HEK293 (cell line): ENCODE results near the gene SHISAL1.

Experiments
- CTCF ChIA-PET: fragments of 350-600 bp; formaldehyde crosslinking; extraction: SDS; loops from one replicate; lab custom pipeline; 2021; ENCODE audit warnings: antibody characterized with exemption; lab: Yijun Ruan, JAX
- POLR2A ChIA-PET: fragments of 300-600 bp; formaldehyde crosslinking; extraction: SDS; loops from one replicate; lab custom pipeline; 2020; ENCODE audit warnings: antibody characterized with exemption, inconsistent platforms; lab: Yijun Ruan, JAX
- H3K27ac ChIP-seq: fragments of 200-500 bp; sonication (Bioruptor generic); 2 replicates; pipeline ENCODE4 v1.5.1; 2014; ENCODE audit warnings: low read depth, low read length, control low read depth, inconsistent platforms; ENCODE audit errors: extremely low read depth
- H3K36me3 ChIP-seq, 2 experiments: fragments of 200-500 bp in 1 of 2; sonication (Bioruptor generic) in 1 of 2; 1 replicate in 1 of 2; 2 replicates in 1 of 2; pipeline ENCODE4 v1.5.1; 2014 to 2017; ENCODE audit warnings: inconsistent platforms in 2 of 2, low read length in 2 of 2; ENCODE audit not compliant: control insufficient read depth in 2 of 2, insufficient read depth in 1 of 2
- H3K4me1 ChIP-seq: fragments of 200-500 bp; sonication (Bioruptor generic); 2 replicates; pipeline ENCODE4 v1.5.1; 2014; ENCODE audit warnings: mild to moderate bottlenecking, low read length, inconsistent platforms; ENCODE audit not compliant: control insufficient read depth, insufficient read depth
- H3K4me3 ChIP-seq: 2 replicates; pipeline ENCODE4 v1.5.1; 2011; ENCODE audit warnings: low read depth, mild to moderate bottlenecking, control low read depth, low read length, moderate library complexity
- H3K9me3 ChIP-seq: fragments of 200-500 bp; sonication (Bioruptor generic); 2 replicates; pipeline ENCODE4 v1.5.1; 2014; ENCODE audit warnings: low read depth, low read length, inconsistent platforms; ENCODE audit not compliant: control insufficient read depth, insufficient read depth
- GLI2 ChIP-seq: fragments of 450-650 bp; formaldehyde crosslinking; IDR thresholded peaks from 2 replicates; pipeline ENCODE4; 2017; ENCODE audit warnings: missing biosample characterization, missing genetic modification characterization, low read depth, borderline replicate concordance
- KLF1 ChIP-seq: fragments of 450-650 bp; formaldehyde crosslinking; IDR thresholded peaks from 2 replicates; pipeline ENCODE4 v1.5.1; 2016; ENCODE audit warnings: missing biosample characterization, missing genetic modification characterization
- ZBTB48 ChIP-seq: fragments of 450-650 bp; formaldehyde crosslinking; IDR thresholded peaks from 2 replicates; pipeline ENCODE4 v1.5.1; 2016; ENCODE audit warnings: missing biosample characterization, missing genetic modification characterization
- ZIC2 ChIP-seq: fragments of 450-650 bp; formaldehyde crosslinking; IDR thresholded peaks from 2 replicates; pipeline ENCODE4 v1.5.1; 2016; ENCODE audit warnings: missing biosample characterization, missing genetic modification characterization
- ZNF10 ChIP-seq: fragments of 450-650 bp; formaldehyde crosslinking; IDR thresholded peaks from 2 replicates; pipeline ENCODE4 v1.5.1; 2017; ENCODE audit warnings: missing biosample characterization, missing genetic modification characterization
- ZNF114 ChIP-seq: fragments of 450-650 bp; formaldehyde crosslinking; IDR thresholded peaks from 2 replicates; pipeline ENCODE4 v1.5.0; 2017; ENCODE audit warnings: missing biosample characterization, missing genetic modification characterization
- ZNF16 ChIP-seq: fragments of 450-650 bp; formaldehyde crosslinking; IDR thresholded peaks from 2 replicates; pipeline ENCODE4 v1.5.1; 2016; ENCODE audit warnings: low read depth, missing biosample characterization, missing genetic modification characterization
- ZNF211 ChIP-seq: fragments of 450-650 bp; formaldehyde crosslinking; IDR thresholded peaks from 2 replicates; pipeline ENCODE4 v1.5.1; 2016; ENCODE audit warnings: low read depth, missing biosample characterization, missing genetic modification characterization
- ZNF248 ChIP-seq: fragments of 450-650 bp; formaldehyde crosslinking; IDR thresholded peaks from 2 replicates; pipeline ENCODE4 v1.5.1; 2017; ENCODE audit warnings: missing biosample characterization, missing genetic modification characterization
- ZNF274 ChIP-seq, 2 experiments: fragments of 200-500 bp in 1 of 2; fragments of 450-650 bp in 1 of 2; sonication (Bioruptor generic) in 1 of 2; formaldehyde crosslinking in 1 of 2; IDR thresholded peaks; 2 replicates each; pipeline versions ENCODE4 v1.5.1 to v1.6.1; 2014 to 2016; ENCODE audit warnings: borderline replicate concordance in 1 of 2, inconsistent platforms in 1 of 2, low read length in 1 of 2, missing biosample characterization in 1 of 2, missing genetic modification characterization in 1 of 2
- ZNF707 ChIP-seq: fragments of 450-650 bp; formaldehyde crosslinking; IDR thresholded peaks from 2 replicates; pipeline ENCODE4 v1.5.1; 2016; ENCODE audit warnings: missing biosample characterization, missing genetic modification characterization
- ZNF76 ChIP-seq: fragments of 450-650 bp; formaldehyde crosslinking; IDR thresholded peaks from 2 replicates; pipeline ENCODE4; 2016; ENCODE audit warnings: low read depth, missing biosample characterization, missing genetic modification characterization, borderline replicate concordance
- ZNF776 ChIP-seq: fragments of 450-650 bp; formaldehyde crosslinking; IDR thresholded peaks from 2 replicates; pipeline ENCODE4 v1.5.0; 2017; ENCODE audit warnings: missing biosample characterization, missing genetic modification characterization, borderline replicate concordance
- ZNF785 ChIP-seq: fragments of 450-650 bp; formaldehyde crosslinking; IDR thresholded peaks from 2 replicates; pipeline ENCODE4 v1.5.1; 2016; ENCODE audit warnings: missing biosample characterization, missing genetic modification characterization
- ZXDB ChIP-seq: fragments of 450-650 bp; formaldehyde crosslinking; IDR thresholded peaks from 2 replicates; pipeline ENCODE4 v1.5.1; 2016; ENCODE audit warnings: missing biosample characterization, missing genetic modification characterization
- TF ChIP-seq, protein P1 (sequence below): fragments of 450-650 bp; formaldehyde crosslinking; IDR thresholded peaks from 2 replicates; pipeline ENCODE4 v1.5.1; 2016; ENCODE audit warnings: missing biosample characterization, missing genetic modification characterization, low read depth
- TF ChIP-seq, protein P2 (sequence below): fragments of 450-650 bp; formaldehyde crosslinking; IDR thresholded peaks from 2 replicates; pipeline ENCODE4 v1.5.1; 2016; ENCODE audit warnings: missing biosample characterization, missing genetic modification characterization
- TF ChIP-seq, protein P3 (sequence below): fragments of 450-650 bp; formaldehyde crosslinking; IDR thresholded peaks from 2 replicates; pipeline ENCODE4 v1.5.1; 2017; ENCODE audit warnings: missing biosample characterization, missing genetic modification characterization
- TF ChIP-seq, protein P4 (sequence below): fragments of 450-650 bp; formaldehyde crosslinking; IDR thresholded peaks from 2 replicates; pipeline ENCODE4 v1.5.0; 2017; ENCODE audit warnings: missing biosample characterization, missing genetic modification characterization, borderline replicate concordance
- TF ChIP-seq, protein P5 (sequence below): fragments of 450-650 bp; formaldehyde crosslinking; IDR thresholded peaks from 2 replicates; pipeline ENCODE4 v1.5.1; 2016; ENCODE audit warnings: missing biosample characterization, missing genetic modification characterization

The SHISAL1 gene

DNA sequence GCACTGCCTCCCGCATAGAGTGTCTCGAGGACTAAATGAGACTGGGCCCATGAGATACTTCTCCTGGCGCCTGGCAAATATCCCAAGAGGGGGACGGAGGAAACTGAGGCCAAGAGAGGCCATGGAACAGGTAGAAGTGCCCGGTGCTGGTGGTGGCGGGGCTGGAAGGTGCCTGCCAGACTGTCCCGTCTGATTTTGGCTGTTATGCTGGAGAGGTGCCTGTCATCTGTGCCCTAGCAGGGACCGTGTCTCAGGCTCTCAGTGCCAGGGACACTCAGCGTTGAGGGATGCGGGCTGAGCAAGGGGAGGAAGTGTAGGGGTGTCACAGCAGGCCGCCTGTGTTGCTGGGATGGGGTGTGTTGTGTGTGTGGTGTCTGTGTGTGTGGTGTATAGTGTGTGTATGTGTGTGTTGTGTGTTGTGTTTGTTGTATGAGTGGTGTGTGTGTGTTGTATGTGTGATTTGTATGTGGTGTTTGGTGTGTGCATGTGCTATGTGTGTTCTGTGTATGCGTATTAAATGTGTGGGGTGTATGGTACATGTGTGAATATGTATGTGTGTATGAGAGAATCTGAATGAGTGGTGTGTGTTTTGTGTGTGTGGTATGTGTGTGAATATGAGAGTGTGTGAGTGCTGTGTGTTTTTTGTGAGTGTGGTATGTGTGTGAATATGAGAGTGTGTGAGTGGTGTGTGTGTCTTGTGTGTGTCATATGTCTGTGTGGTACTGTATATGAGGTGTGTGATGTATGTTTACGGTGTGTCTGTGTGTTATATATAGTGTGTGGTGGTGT is 21.3 kb upstream of the SHISAL1 start:
- POLR2A ChIA-PET, result no interaction called here
- no peak overlapping the region for H3K4me3 ChIP-seq
- CTCF ChIA-PET, result no interaction called here
- no peaks in the 10 kb centered on the region for H3K9me3 ChIP-seq
- H3K36me3 ChIP-seq, result no peaks in the 10 kb centered on the region
- no peak for TF ChIP-seq GLI2 (tag by site-specific recombination)
- TF ChIP-seq, protein P1, sequence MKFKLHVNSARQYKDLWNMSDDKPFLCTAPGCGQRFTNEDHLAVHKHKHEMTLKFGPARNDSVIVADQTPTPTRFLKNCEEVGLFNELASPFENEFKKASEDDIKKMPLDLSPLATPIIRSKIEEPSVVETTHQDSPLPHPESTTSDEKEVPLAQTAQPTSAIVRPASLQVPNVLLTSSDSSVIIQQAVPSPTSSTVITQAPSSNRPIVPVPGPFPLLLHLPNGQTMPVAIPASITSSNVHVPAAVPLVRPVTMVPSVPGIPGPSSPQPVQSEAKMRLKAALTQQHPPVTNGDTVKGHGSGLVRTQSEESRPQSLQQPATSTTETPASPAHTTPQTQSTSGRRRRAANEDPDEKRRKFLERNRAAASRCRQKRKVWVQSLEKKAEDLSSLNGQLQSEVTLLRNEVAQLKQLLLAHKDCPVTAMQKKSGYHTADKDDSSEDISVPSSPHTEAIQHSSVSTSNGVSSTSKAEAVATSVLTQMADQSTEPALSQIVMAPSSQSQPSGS (tag by site-specific recombination), result no peak
- TF ChIP-seq ZXDB (tag by site-specific recombination), result no peak
- TF ChIP-seq ZIC2 (tag by site-specific recombination), result peak; percentile 8; the same call in 1 of the 2 replicates
- TF ChIP-seq, protein P2, sequence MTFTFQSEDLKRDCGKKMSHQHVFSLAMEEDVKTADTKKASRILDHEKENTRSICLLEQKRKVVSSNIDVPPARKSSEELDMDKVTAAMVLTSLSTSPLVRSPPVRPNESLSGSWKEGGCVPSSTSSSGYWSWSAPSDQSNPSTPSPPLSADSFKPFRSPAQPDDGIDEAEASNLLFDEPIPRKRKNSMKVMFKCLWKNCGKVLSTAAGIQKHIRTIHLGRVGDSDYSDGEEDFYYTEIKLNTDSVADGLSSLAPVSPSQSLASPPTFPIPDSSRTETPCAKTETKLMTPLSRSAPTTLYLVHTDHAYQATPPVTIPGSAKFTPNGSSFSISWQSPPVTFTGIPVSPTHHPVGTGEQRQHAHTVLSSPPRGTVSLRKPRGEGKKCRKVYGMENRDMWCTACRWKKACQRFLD (tag by site-specific recombination), result no peak; the same call in 1 of the 2 replicates
- TF ChIP-seq ZBTB48, result peak; percentile 77
- no peak for TF ChIP-seq KLF1 (tag by site-specific recombination)
- TF ChIP-seq, protein P3, sequence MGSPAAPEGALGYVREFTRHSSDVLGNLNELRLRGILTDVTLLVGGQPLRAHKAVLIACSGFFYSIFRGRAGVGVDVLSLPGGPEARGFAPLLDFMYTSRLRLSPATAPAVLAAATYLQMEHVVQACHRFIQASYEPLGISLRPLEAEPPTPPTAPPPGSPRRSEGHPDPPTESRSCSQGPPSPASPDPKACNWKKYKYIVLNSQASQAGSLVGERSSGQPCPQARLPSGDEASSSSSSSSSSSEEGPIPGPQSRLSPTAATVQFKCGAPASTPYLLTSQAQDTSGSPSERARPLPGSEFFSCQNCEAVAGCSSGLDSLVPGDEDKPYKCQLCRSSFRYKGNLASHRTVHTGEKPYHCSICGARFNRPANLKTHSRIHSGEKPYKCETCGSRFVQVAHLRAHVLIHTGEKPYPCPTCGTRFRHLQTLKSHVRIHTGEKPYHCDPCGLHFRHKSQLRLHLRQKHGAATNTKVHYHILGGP (tag by site-specific recombination), result 0 out of 2 replicates have a peak, but pooled peaks have one; percentile 6
- TF ChIP-seq ZNF10, result no peak
- TF ChIP-seq ZNF114 (tag by site-specific recombination), result 0 out of 2 replicates have a peak, but pooled peaks have one; percentile 69
- 0 out of 2 replicates have a peak, but pooled peaks have one; percentile 31 for TF ChIP-seq ZNF785 (tag by site-specific recombination)
- no peak for TF ChIP-seq ZNF274 (IDR thresholded peaks at IDR 0.05; ENCODE audit: low read length)
- no peak for TF ChIP-seq ZNF274 (tag by site-specific recombination; IDR thresholded peaks at IDR 0.05; ENCODE audit: borderline replicate concordance)
- peak; percentile 54; the same call in 1 of the 2 replicates for TF ChIP-seq ZNF776 (tag by site-specific recombination)
- TF ChIP-seq ZNF76 (tag by site-specific recombination), result no peak
- 0 out of 2 replicates have a peak, but pooled peaks have one; percentile 9 for TF ChIP-seq ZNF211
- no peak for TF ChIP-seq ZNF707 (tag by site-specific recombination)
- TF ChIP-seq ZNF16 (tag by site-specific recombination), result no peak
- TF ChIP-seq ZNF248 (tag by site-specific recombination), result 0 out of 2 replicates have a peak, but pooled peaks have one; percentile 18
- TF ChIP-seq, protein P4, sequence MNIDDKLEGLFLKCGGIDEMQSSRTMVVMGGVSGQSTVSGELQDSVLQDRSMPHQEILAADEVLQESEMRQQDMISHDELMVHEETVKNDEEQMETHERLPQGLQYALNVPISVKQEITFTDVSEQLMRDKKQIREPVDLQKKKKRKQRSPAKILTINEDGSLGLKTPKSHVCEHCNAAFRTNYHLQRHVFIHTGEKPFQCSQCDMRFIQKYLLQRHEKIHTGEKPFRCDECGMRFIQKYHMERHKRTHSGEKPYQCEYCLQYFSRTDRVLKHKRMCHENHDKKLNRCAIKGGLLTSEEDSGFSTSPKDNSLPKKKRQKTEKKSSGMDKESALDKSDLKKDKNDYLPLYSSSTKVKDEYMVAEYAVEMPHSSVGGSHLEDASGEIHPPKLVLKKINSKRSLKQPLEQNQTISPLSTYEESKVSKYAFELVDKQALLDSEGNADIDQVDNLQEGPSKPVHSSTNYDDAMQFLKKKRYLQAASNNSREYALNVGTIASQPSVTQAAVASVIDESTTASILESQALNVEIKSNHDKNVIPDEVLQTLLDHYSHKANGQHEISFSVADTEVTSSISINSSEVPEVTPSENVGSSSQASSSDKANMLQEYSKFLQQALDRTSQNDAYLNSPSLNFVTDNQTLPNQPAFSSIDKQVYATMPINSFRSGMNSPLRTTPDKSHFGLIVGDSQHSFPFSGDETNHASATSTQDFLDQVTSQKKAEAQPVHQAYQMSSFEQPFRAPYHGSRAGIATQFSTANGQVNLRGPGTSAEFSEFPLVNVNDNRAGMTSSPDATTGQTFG, result peak; percentile 55; the same call in 1 of the 2 replicates
- TF ChIP-seq, protein P5, sequence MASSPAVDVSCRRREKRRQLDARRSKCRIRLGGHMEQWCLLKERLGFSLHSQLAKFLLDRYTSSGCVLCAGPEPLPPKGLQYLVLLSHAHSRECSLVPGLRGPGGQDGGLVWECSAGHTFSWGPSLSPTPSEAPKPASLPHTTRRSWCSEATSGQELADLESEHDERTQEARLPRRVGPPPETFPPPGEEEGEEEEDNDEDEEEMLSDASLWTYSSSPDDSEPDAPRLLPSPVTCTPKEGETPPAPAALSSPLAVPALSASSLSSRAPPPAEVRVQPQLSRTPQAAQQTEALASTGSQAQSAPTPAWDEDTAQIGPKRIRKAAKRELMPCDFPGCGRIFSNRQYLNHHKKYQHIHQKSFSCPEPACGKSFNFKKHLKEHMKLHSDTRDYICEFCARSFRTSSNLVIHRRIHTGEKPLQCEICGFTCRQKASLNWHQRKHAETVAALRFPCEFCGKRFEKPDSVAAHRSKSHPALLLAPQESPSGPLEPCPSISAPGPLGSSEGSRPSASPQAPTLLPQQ (tag by site-specific recombination), result no peak
- TF ChIP-seq, all 188 proteins: peak for 9
- Histone ChIP-seq H3K4me1 (no peaks in the 10 kb centered on the region), H3K27ac (no peak overlapping the region)
